NB4 (cell line): ENCODE results near the gene IFNA6.

ENCODE experiments used
- DNase-seq: peaks from one replicate; pipeline ENCODE4 v3.0.0; 2010; ENCODE audit warnings: low read depth
- H3K4me3 ChIP-seq: one replicate; pipeline ENCODE4 v1.5.1; 2011; ENCODE audit warnings: mild to moderate bottlenecking, low read depth, low read length, moderate library complexity
- MYC ChIP-seq: IDR thresholded peaks from 2 replicates; pipeline ENCODE4 v1.6.1; 2011; ENCODE audit warnings: low read depth, low read length
- POLR2A ChIP-seq: IDR thresholded peaks from 2 replicates; pipeline ENCODE4 v1.6.1; 2011; ENCODE audit warnings: mild to moderate bottlenecking; ENCODE audit not compliant: insufficient read length; ENCODE audit errors: extremely low read depth
- TF ChIP-seq, protein P1 (sequence below): IDR thresholded peaks from 2 replicates; pipeline ENCODE4 v1.6.1; 2011; ENCODE audit warnings: low read depth, low read length
- TF ChIP-seq, protein P2 (sequence below): IDR thresholded peaks from one replicate; pipeline ENCODE4 v1.5.1; 2012; ENCODE audit warnings: low read depth, low read length

Gene IFNA6

DNA sequence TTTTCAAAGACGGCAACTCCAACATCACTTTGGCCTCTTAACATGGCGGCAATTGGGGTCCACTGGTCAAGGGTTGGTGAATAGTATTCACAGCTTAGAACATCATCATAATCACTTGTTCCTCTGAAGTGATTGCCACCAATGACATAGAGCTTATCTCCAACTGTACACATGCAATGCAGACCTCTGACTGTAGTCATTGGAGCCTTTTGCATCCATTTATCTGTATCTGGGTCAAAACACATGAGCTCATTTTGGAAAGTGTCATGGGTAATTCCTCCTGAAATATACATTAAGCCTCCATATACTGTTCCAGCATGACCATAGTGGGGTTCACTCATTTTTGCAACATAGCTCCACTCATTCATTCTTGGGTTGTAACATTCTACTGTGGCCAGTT lies 17.5 kb downstream of the IFNA6 start:
- no peak for DNase-seq
- TF ChIP-seq, protein P1, sequence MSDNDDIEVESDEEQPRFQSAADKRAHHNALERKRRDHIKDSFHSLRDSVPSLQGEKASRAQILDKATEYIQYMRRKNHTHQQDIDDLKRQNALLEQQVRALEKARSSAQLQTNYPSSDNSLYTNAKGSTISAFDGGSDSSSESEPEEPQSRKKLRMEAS, result no peak
- TF ChIP-seq POLR2A, result no peak
- TF ChIP-seq, protein P2, sequence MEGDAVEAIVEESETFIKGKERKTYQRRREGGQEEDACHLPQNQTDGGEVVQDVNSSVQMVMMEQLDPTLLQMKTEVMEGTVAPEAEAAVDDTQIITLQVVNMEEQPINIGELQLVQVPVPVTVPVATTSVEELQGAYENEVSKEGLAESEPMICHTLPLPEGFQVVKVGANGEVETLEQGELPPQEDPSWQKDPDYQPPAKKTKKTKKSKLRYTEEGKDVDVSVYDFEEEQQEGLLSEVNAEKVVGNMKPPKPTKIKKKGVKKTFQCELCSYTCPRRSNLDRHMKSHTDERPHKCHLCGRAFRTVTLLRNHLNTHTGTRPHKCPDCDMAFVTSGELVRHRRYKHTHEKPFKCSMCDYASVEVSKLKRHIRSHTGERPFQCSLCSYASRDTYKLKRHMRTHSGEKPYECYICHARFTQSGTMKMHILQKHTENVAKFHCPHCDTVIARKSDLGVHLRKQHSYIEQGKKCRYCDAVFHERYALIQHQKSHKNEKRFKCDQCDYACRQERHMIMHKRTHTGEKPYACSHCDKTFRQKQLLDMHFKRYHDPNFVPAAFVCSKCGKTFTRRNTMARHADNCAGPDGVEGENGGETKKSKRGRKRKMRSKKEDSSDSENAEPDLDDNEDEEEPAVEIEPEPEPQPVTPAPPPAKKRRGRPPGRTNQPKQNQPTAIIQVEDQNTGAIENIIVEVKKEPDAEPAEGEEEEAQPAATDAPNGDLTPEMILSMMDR, result no peak
- no peak for TF ChIP-seq MYC
- H3K4me3 ChIP-seq, result peak overlapping the region; percentile 88

DNA sequence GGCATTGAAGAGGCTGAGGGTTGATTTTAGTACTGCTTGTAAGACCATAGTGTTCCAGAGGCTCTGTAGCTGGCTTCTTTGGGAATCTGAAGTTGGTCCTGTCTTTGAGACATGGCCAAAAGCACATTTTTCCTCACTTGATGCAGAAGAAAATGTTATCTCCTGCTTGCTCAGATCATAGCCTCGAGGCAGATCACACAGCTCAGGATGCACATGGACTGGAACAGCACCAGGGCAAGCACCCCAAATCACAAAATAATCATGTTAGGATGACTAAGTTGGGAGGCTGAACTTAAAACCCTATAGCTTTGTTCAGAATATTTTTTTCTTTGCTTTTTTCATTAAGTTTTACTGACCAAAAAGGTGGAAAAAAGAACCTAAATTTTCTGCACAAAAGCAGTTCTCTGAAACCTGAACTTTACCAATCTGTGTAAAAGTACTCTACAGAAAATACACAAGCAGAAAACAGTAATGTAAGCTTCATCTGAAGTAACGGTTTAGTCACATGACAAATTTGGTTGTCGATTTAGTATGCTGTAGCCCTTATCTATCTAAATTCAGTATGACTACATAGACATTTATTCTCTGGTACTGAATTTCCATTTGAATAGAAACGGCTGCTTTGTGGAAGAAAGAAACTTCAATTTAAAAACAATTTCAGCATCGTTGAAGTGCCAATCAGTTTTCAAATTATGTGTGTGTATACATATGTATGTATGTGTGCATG lies 18.8 kb downstream of the IFNA6 start:
- no peak for DNase-seq
- TF ChIP-seq POLR2A, result no peak
- TF ChIP-seq, protein P2, result no peak
- TF ChIP-seq MYC, result no peak
- H3K4me3 ChIP-seq, result peak overlapping the region; percentile 88

DNA sequence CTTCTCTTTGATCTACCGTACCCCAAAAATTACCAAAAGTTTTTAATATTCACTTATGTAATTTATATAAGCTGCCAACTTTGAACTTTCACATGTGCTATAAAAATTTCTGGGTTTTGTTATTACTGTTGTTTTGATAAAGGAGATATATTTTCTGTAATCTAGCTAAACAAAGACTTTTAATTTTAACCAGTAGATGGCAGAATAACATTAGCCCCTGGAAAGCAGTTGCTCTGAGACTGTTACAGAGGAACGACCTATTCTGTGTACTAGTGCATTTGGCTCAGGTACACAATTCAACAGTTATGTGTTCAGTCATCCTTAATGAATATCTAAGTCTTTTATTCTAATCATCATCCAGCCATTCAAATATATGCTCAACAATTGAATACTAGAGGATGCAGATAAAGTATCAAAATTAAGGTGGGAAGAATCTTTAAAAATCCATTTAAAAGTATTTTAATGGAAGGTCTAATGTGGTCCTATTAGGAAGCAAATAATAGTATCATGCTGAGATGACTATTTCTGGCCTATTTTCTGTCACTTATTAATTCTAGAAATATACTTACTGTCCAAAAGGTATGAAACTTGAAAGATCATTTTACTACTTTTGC lies 24.1 kb downstream of the IFNA6 start:
- no peak overlapping the region for H3K4me3 ChIP-seq
- TF ChIP-seq POLR2A (no peak), MYC (no peak)
- TF ChIP-seq, protein P2, result peak; percentile 58
- TF ChIP-seq, protein P1, result no peak
- DNase-seq, result peak; percentile 76

DNA sequence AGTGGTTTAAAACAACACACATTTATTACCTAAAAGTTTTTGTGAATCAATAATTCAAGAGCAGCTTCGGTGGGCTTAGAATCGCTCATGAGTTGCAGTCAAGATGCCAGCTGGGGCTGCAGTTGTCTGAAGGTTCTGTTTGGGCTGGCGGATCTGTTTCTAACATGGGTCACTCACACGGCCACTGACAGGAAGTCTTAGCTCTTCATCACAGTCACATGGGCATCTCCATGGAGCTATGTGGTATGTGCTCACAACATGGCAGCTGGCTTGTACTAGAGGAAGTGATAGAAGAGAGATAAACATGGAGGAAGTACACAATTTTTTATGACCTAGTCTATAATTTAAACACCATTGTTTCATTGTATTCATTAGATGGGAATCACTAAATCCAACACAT lies 26.6 kb downstream of the IFNA6 start:
- peak; percentile 31 for DNase-seq
- H3K4me3 ChIP-seq, result no peak overlapping the region
- TF ChIP-seq, protein P1, result peak; percentile 34; the same call in 1 of the 2 replicates
- no peak for TF ChIP-seq POLR2A

DNA sequence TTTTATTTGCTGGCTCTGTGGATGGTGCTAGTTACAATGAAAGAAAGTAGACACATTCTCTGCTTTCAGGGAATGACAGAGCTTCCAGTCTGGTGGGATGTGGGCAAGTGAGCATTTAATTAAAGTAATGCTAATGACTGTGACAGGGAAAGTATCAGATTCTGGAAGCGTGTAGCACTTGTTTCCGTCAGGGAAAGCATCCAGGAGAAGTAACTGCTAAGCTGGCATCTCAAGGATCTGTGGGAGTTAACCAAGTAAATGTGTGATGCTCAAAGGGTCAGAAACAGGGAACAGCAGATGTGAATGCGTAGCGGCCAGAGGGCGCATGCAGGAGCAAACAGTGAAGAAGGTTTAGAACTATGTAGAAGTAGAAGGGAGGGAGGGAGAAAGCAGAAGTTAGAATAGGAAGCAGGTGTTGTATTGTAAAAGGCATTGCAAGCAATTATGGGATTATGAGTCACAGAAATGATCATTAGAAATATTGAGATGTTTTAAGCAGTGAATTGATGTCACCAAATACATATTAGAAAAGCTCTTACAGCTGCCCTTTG lies 27.7 kb downstream of the IFNA6 start:
- H3K4me3 ChIP-seq, result no peak overlapping the region
- TF ChIP-seq POLR2A, result no peak
- TF ChIP-seq, protein P2, result no peak
- TF ChIP-seq, protein P1, result no peak
- DNase-seq, result peak; percentile 54

DNA sequence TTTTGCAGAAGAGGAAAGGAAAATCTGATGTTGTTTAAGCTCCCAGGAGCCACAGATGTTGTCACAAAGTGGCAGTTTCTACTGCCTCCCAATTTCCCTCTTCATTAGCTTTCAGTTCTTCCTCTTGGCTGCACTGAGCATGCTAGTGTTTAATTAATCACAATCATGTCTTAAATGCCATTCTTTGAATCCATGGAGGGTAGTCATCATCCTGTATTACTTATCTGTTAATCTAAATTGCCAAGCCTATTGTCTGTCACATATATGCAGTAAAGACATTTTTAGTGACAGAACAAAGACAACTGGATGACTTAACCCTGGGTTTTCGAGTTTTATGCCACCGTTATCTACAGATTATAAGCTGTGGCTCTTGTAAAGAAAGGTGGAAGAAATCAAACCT lies 30.2 kb downstream of the IFNA6 start:
- no peak overlapping the region for H3K4me3 ChIP-seq
- DNase-seq, result no peak
- TF ChIP-seq, protein P2, result no peak
- no peak for TF ChIP-seq POLR2A
- TF ChIP-seq MYC, result no peak
- TF ChIP-seq, protein P1, result no peak
